HG02588 (cell line): ENCODE results near the gene MYH13.

ENCODE experiments used
- ATAC-seq: cut with Tn5 transposase; IDR thresholded peaks from one replicate; pipeline ENCODE4 v1.9.1; 2021; ENCODE audit warnings: mild to moderate bottlenecking, moderate library complexity; ENCODE audit not compliant: unreplicated experiment

Gene MYH13

GRCh38 chr17:10262451-10262850 is 110.4 kb downstream of the MYH13 start:
- ATAC-seq = no peak

GRCh38 chr17:10261098-10261497 is 111.7 kb downstream of the MYH13 start:
- no peak for ATAC-seq

GRCh38 chr17:10251212-10251948 is 121.4 kb downstream of the MYH13 start:
- peak; percentile 88 for ATAC-seq
